DND-41 (cell line): ENCODE data around the gene RAPGEF2.

Source experiments
- ATAC-seq: fragments of 200-7000 bp; cut with Tn5 transposase; 3 replicates; pipeline ENCODE4 v1.9.1; 2021; ENCODE audit warnings: low read depth; ENCODE audit not compliant: insufficient read depth
- DNase-seq: peaks from one replicate; pipeline ENCODE4 v3.0.0-alpha.2; 2020
- H2AFZ ChIP-seq: 2 replicates; pipeline ENCODE4 v1.6.0; 2012; ENCODE audit warnings: low read depth, low read length
- H3K27ac ChIP-seq: 2 replicates; pipeline ENCODE4 v1.5.1; 2012; ENCODE audit warnings: low read length, inconsistent platforms
- H3K27me3 ChIP-seq: fragments of 200-600 bp; sonication (generic); 2 replicates; pipeline ENCODE4 v1.6.0; 2012; ENCODE audit warnings: low read length, mild to moderate bottlenecking, inconsistent platforms; ENCODE audit not compliant: insufficient read depth, poor library complexity
- H3K36me3 ChIP-seq: 2 replicates; pipeline ENCODE4 v1.5.1; 2012; ENCODE audit warnings: low read length, inconsistent platforms; ENCODE audit not compliant: insufficient read depth
- H3K4me1 ChIP-seq: 2 replicates; pipeline ENCODE4 v1.5.1; 2012; ENCODE audit warnings: mild to moderate bottlenecking, low read length; ENCODE audit not compliant: insufficient read depth
- H3K4me2 ChIP-seq: 2 replicates; pipeline ENCODE4 v1.6.0; 2012; ENCODE audit warnings: mild to moderate bottlenecking, moderate library complexity, low read length, inconsistent platforms; ENCODE audit not compliant: insufficient read depth
- H3K4me3 ChIP-seq, 2 experiments: fragments of 200-600 bp in 1 of 2; shearing (Covaris generic) in 1 of 2; 2 replicates each; pipeline ENCODE4 v1.5.1; 2012 to 2016; ENCODE audit warnings: inconsistent platforms in 2 of 2, low read length in 2 of 2, mild to moderate bottlenecking in 2 of 2, low read depth in 1 of 2, moderate library complexity in 1 of 2
- H3K79me2 ChIP-seq: 2 replicates; pipeline ENCODE4 v1.6.0; 2012; ENCODE audit warnings: low read length, inconsistent platforms; ENCODE audit not compliant: insufficient read depth
- H3K9ac ChIP-seq: 2 replicates; pipeline ENCODE4 v1.6.0; 2012; ENCODE audit warnings: low read depth, mild to moderate bottlenecking, inconsistent platforms, low read length, moderate library complexity
- H3K9me3 ChIP-seq: 2 replicates; pipeline ENCODE4 v1.5.1; 2012; ENCODE audit warnings: low read length, moderate library complexity, mild to moderate bottlenecking, inconsistent platforms; ENCODE audit not compliant: insufficient read depth, severe bottlenecking
- H4K20me1 ChIP-seq: 2 replicates; pipeline ENCODE4 v1.6.0; 2012; ENCODE audit warnings: low read length; ENCODE audit not compliant: insufficient read depth
- EZH2 ChIP-seq: IDR thresholded peaks from 3 replicates; pipeline ENCODE4 v1.6.1; 2012; ENCODE audit warnings: borderline replicate concordance, low read depth, mild to moderate bottlenecking, moderate library complexity, low read length, inconsistent platforms; ENCODE audit not compliant: severe bottlenecking
- TF ChIP-seq, protein P1 (sequence below): IDR thresholded peaks from 2 replicates; pipeline ENCODE4 v1.5.1; 2012; ENCODE audit warnings: borderline replicate concordance, low read length, moderate library complexity, mild to moderate bottlenecking; ENCODE audit not compliant: poor library complexity, severe bottlenecking; ENCODE audit errors: extremely low read depth

Gene RAPGEF2

DNA sequence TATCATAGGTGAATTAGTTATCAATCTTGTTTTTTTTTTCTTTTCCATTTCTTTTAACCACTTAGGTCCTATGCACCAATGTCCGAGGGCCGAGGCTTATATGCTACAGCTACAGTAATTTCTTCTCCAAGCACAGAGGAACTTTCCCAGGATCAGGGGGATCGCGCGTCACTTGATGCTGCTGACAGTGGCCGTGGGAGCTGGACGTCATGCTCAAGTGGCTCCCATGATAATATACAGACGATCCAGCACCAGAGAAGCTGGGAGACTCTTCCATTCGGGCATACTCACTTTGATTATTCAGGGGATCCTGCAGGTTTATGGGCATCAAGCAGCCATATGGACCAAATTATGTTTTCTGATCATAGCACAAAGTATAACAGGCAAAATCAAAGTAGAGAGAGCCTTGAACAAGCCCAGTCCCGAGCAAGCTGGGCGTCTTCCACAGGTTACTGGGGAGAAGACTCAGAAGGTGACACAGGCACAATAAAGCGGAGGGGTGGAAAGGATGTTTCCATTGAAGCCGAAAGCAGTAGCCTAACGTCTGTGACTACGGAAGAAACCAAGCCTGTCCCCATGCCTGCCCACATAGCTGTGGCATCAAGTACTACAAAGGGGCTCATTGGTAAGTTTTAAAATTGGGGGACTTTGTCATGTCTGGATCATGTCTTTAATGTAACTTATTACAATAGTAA is 250.7 kb downstream of the RAPGEF2 start:
- Histone ChIP-seq H3K4me1 (no peaks in the 10 kb centered on the region), H3K27me3 (no peaks in the 10 kb centered on the region), H3K9ac (no peak overlapping the region), H3K4me3 (no peak overlapping the region), H3K27ac (no peak overlapping the region), H3K4me2 (no peak overlapping the region), H3K79me2 (no peaks in the 10 kb centered on the region), H3K36me3 (peaks cover 32% of the 10 kb centered on the region), H4K20me1 (no peaks in the 10 kb centered on the region), H2AFZ (no peak overlapping the region), H3K9me3 (no peaks in the 10 kb centered on the region)
- no peak for DNase-seq
- no peak for TF ChIP-seq EZH2
- TF ChIP-seq, protein P1, sequence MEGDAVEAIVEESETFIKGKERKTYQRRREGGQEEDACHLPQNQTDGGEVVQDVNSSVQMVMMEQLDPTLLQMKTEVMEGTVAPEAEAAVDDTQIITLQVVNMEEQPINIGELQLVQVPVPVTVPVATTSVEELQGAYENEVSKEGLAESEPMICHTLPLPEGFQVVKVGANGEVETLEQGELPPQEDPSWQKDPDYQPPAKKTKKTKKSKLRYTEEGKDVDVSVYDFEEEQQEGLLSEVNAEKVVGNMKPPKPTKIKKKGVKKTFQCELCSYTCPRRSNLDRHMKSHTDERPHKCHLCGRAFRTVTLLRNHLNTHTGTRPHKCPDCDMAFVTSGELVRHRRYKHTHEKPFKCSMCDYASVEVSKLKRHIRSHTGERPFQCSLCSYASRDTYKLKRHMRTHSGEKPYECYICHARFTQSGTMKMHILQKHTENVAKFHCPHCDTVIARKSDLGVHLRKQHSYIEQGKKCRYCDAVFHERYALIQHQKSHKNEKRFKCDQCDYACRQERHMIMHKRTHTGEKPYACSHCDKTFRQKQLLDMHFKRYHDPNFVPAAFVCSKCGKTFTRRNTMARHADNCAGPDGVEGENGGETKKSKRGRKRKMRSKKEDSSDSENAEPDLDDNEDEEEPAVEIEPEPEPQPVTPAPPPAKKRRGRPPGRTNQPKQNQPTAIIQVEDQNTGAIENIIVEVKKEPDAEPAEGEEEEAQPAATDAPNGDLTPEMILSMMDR = no peak
- no peak for ATAC-seq

DNA sequence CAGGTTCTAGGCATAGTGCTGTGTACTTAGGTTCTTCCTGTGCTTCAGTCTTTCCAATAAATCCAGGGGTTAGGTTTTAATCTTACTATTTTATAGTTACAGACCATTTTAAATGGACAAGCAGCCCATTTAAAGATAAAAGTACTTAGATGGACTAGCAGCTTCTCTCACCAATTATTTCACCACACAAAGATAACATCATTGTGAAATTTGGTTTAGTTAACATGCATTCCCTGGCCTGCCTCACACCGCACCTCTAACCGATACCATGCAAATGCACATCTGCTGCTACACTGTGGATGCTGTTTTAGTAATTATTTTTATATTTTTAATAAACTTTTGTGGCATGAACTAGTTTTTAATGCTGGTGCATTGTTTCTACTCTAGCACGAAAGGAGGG is 252.6 kb downstream of the RAPGEF2 start:
- TF ChIP-seq, protein P1 = no peak

DNA sequence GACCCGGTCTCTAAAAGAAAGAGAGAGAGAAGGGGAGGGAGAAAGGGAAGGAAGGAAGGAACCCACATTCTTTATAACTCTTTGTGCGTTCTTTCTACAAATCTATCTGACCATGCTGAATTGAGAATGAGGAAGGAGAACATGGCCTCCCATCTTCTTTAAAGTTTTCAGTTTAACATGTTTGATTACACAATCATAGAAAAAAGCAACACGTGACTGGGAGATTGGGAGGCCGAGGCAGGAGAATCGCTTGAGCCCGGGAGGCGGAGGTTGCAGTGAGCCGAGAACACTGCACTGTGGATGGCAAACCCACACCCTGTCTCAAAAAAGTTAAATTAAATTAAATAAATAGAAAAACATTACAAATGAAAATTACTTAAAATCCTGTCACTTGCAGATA is 254.5 kb downstream of the RAPGEF2 start:
- DNase-seq (no peak), ATAC-seq (no peak)
- Histone ChIP-seq H3K27ac (no peak overlapping the region), H3K27me3 (no peaks in the 10 kb centered on the region), H3K4me3 (no peak overlapping the region), H3K79me2 (no peaks in the 10 kb centered on the region), H4K20me1 (no peaks in the 10 kb centered on the region), H2AFZ (no peak overlapping the region), H3K4me2 (no peak overlapping the region), H3K9ac (no peak overlapping the region), H3K9me3 (no peaks in the 10 kb centered on the region), H3K4me1 (no peaks in the 10 kb centered on the region), H3K36me3 (peaks cover 32% of the 10 kb centered on the region)
- TF ChIP-seq, protein P1 = no peak
- no peak for TF ChIP-seq EZH2

More for the DNA sequence above, 252.6 kb downstream of the RAPGEF2 start:
- no peak overlapping the region for H3K27ac ChIP-seq
- H3K9ac ChIP-seq = no peak overlapping the region
- ATAC-seq (no peak), DNase-seq (no peak)
- H3K36me3 ChIP-seq = peaks cover 38% of the 10 kb centered on the region
- no peaks in the 10 kb centered on the region for H3K9me3 ChIP-seq
- no peak overlapping the region for H2AFZ ChIP-seq
- no peak overlapping the region for H3K4me3 ChIP-seq
- H3K4me1 ChIP-seq = no peaks in the 10 kb centered on the region
- H3K27me3 ChIP-seq = no peaks in the 10 kb centered on the region
- H3K4me2 ChIP-seq = no peak overlapping the region
- no peaks in the 10 kb centered on the region for H4K20me1 ChIP-seq
- no peaks in the 10 kb centered on the region for H3K79me2 ChIP-seq
